Measurements from ENCODE around the gene SRGAP1. TPM values are rescaled to one million over a fixed set of nuclear protein-coding genes. Genes with fewer than 3 reads are reported as not detected.

The SRGAP1 gene
- total and polyA plus RNA-seq, 9 of the 15 experiments (the other 6 are each of a cell fraction or from before 2014, with no cell fraction given): 0.01 to 0.13 (median 0.04) TPM; not detected in 3

GRCh38 chr12:64186789-64187188 is 342.3 kb downstream of the SRGAP1 start:
- Histone ChIP-seq H3K4me3 (no peak overlapping the region), H3K4me1 (replicated peaks in 1 of 2; ENCODE audit: control insufficient read depth in 2 of 2, insufficient read depth in 2 of 2, low read length in 2 of 2) (no peaks in the 10 kb centered on the region), H4K20me1 (replicated peaks; ENCODE audit: control insufficient read depth, insufficient read depth, low read length) (no peaks in the 10 kb centered on the region), H3K9me3 (replicated peaks; ENCODE audit: control insufficient read depth, insufficient read depth, low read depth, low read length) (no peaks in the 10 kb centered on the region), H3K79me2 (ENCODE audit: control insufficient read depth, insufficient read depth, low read length) (no peaks in the 10 kb centered on the region), H3K27me3 (ENCODE audit: control insufficient read depth in 2 of 2, insufficient read depth in 2 of 2, low read length in 2 of 2) (no peaks in the 10 kb centered on the region; a peak in 1 of 5 replicates), H2AFZ (ENCODE audit: low read depth, low read length) (no peak overlapping the region), H3K9me1 (ENCODE audit: control insufficient read depth, insufficient read depth, low read length) (no peaks in the 10 kb centered on the region), H3K9ac (ENCODE audit: insufficient read depth in 1 of 2, low read depth in 2 of 2, low read length in 2 of 2) (no peak overlapping the region), H3K27ac (ENCODE audit: extremely low read depth, low read depth, low read length) (no peak overlapping the region), H3K36me3 (ENCODE audit: control insufficient read depth, insufficient read depth, low read length) (no peaks in the 10 kb centered on the region), H3K4me2 (ENCODE audit: insufficient read depth, low read length) (no peak overlapping the region)
- WGBS (ENCODE audit: insufficient coverage, low coverage, missing lambda C conversion rate): 8% methylated on average over 2 of the region's 2 CpGs
- BruUV-seq (replicated peaks): no TSS peak
- peak in 2 of 4 experiments; percentile 7 to 14 for DNase-seq (ENCODE audit: extremely low read depth in 1 of 4, low spot score in 3 of 4)
- CTCF ChIA-PET (ENCODE audit: low intra/inter-chr PET ratio): no interaction called here
- intact Hi-C loops (cut with micrococcal nuclease) (no loop called here), in situ Hi-C loops (cut with MboI) (no loop called here)
- no peak for FAIRE-seq
- POLR2A ChIA-PET: no interaction called here
- ATAC-seq: 0 out of 3 replicates have a peak, but pooled peaks have one; percentile 39
- TF ChIP-seq ZSCAN29 (IDR thresholded peaks at IDR 0.05) (no peak), SOX6 (IDR thresholded peaks at IDR 0.05) (no peak), ZNF263 (CRISPR knock-in tag; IDR thresholded peaks at IDR 0.05; ENCODE audit: borderline replicate concordance) (no peak), STAT5A (IDR thresholded peaks at IDR 0.05; ENCODE audit: borderline replicate concordance, low read length) (no peak), SREBF2 (CRISPR knock-in tag; IDR thresholded peaks at IDR 0.05) (no peak), ZFP1 (CRISPR knock-in tag; IDR thresholded peaks at IDR 0.05) (no peak), KDM1A (IDR thresholded peaks at IDR 0.05) (peak; percentile 93 to 94), TBP (optimal IDR thresholded peaks at IDR 0.05; ENCODE audit: low read depth, low read length) (no peak), PKNOX1 (IDR thresholded peaks at IDR 0.05) (peak; percentile 20; the same call in 1 of the 2 replicates), ZNF184 (CRISPR knock-in tag; IDR thresholded peaks at IDR 0.05) (no peak), MED1 (CRISPR knock-in tag; IDR thresholded peaks at IDR 0.05; ENCODE audit: borderline replicate concordance) (no peak), KAT8 (IDR thresholded peaks at IDR 0.05; ENCODE audit: low read depth) (no peak), PTTG1 (tag; IDR thresholded peaks at IDR 0.05; ENCODE audit: low read depth) (no peak), MEIS2 (IDR thresholded peaks at IDR 0.05; ENCODE audit: partially characterized antibody) (no peak)
- TF ChIP-seq, protein P1, sequence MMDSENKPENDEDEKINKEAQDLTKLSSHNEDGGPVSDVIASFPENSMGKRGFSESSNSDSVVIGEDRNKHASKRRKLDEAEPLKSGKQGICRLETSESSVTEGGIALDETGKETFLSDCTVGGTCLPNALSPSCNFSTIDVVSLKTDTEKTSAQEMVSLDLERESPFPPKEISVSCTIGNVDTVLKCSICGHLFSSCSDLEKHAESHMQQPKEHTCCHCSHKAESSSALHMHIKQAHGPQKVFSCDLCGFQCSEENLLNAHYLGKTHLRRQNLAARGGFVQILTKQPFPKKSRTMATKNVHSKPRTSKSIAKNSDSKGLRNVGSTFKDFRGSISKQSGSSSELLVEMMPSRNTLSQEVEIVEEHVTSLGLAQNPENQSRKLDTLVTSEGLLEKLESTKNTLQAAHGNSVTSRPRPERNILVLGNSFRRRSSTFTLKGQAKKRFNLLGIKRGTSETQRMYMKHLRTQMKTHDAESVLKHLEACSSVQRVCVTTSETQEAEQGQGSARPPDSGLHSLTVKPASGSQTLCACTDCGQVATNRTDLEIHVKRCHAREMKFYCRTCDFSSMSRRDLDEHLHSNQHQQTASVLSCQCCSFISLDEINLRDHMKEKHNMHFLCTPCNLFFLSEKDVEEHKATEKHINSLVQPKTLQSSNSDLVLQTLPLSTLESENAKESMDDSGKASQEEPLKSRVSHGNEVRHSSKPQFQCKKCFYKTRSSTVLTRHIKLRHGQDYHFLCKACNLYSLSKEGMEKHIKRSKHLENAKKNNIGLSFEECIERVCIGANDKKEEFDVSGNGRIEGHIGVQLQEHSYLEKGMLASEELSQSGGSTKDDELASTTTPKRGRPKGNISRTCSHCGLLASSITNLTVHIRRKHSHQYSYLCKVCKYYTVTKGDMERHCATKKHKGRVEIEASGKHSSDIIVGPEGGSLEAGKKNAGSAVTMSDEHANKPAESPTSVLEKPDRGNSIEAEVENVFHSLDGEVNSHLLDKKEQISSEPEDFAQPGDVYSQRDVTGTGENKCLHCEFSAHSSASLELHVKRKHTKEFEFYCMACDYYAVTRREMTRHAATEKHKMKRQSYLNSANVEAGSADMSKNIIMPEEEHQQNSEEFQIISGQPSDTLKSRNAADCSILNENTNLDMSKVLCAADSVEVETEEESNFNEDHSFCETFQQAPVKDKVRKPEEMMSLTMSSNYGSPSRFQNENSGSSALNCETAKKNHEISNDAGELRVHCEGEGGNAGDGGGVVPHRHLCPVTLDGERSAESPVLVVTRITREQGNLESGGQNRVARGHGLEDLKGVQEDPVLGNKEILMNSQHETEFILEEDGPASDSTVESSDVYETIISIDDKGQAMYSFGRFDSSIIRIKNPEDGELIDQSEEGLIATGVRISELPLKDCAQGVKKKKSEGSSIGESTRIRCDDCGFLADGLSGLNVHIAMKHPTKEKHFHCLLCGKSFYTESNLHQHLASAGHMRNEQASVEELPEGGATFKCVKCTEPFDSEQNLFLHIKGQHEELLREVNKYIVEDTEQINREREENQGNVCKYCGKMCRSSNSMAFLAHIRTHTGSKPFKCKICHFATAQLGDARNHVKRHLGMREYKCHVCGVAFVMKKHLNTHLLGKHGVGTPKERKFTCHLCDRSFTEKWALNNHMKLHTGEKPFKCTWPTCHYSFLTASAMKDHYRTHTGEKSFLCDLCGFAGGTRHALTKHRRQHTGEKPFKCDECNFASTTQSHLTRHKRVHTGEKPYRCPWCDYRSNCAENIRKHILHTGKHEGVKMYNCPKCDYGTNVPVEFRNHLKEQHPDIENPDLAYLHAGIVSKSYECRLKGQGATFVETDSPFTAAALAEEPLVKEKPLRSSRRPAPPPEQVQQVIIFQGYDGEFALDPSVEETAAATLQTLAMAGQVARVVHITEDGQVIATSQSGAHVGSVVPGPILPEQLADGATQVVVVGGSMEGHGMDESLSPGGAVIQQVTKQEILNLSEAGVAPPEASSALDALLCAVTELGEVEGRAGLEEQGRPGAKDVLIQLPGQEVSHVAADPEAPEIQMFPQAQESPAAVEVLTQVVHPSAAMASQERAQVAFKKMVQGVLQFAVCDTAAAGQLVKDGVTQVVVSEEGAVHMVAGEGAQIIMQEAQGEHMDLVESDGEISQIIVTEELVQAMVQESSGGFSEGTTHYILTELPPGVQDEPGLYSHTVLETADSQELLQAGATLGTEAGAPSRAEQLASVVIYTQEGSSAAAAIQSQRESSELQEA (IDR thresholded peaks at IDR 0.05; ENCODE audit: low read depth): no peak

All from K562 (cell line).